ENCODE results near the gene DYRK3. TPM values are rescaled to one million over a fixed set of nuclear protein-coding genes. Genes with fewer than 3 reads are reported as not detected.

The DYRK3 gene
- total RNA-seq, result 10 to 100 TPM; 14.3 to 73.3 (median 39.4) TPM

- DNase-seq (ENCODE audit: low spot score) (peak; percentile 77), ATAC-seq (ENCODE audit: low FRiP score) (peak; percentile 92)
- TF ChIP-seq, protein P1, sequence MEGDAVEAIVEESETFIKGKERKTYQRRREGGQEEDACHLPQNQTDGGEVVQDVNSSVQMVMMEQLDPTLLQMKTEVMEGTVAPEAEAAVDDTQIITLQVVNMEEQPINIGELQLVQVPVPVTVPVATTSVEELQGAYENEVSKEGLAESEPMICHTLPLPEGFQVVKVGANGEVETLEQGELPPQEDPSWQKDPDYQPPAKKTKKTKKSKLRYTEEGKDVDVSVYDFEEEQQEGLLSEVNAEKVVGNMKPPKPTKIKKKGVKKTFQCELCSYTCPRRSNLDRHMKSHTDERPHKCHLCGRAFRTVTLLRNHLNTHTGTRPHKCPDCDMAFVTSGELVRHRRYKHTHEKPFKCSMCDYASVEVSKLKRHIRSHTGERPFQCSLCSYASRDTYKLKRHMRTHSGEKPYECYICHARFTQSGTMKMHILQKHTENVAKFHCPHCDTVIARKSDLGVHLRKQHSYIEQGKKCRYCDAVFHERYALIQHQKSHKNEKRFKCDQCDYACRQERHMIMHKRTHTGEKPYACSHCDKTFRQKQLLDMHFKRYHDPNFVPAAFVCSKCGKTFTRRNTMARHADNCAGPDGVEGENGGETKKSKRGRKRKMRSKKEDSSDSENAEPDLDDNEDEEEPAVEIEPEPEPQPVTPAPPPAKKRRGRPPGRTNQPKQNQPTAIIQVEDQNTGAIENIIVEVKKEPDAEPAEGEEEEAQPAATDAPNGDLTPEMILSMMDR (IDR thresholded peaks at IDR 0.05), result no peak
These were observed at the start of gene DYRK3 for GRCh38 chr1:206635080-206635977. TSS of gene DYRK3 (plus strand) at chr1:206635536. CDS start at chr1:206635704, 168 bp downstream.

- DNase-seq (ENCODE audit: low spot score) (no peak), ATAC-seq (ENCODE audit: low FRiP score) (no peak)
- TF ChIP-seq, protein P1 (IDR thresholded peaks at IDR 0.05), result no peak
These were observed 48.6 kb upstream of the DYRK3 start for GRCh38 chr1:206586501-206587445.

- TF ChIP-seq, protein P1 (IDR thresholded peaks at IDR 0.05), result no peak
- peak; percentile 4 for DNase-seq (ENCODE audit: low spot score)
- no peak for ATAC-seq (ENCODE audit: low FRiP score)
These were observed 47.4 kb upstream of the DYRK3 start for GRCh38 chr1:206587904-206588303.

GRCh38 chr1:206588492-206588891 lies 46.8 kb upstream of the DYRK3 start:
- TF ChIP-seq, protein P1 (IDR thresholded peaks at IDR 0.05), result no peak
- peak; percentile 8 for DNase-seq (ENCODE audit: low spot score)
- ATAC-seq (ENCODE audit: low FRiP score), result no peak

DNA sequence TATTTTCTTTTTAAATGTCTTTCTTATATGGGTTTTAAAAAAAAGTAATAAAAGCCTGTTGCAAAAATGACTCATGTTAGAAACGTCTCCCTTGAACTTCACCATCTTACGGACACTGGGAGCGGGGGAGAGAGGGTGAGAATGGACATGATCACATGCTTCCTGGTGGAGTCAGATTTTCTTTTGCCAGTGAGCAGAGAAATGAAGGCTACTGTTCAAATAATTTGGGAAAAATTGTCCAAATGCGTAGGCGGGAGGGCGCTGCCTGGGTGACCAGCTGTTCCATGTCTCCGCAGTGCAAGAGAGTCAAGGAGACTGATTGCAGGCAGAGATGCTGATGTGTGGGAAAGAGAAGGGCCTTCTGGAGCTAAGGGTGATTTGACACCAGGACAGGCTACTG lies 46.1 kb upstream of the DYRK3 start:
- DNase-seq (ENCODE audit: low spot score), result no peak
- peak; percentile 81 for ATAC-seq (ENCODE audit: low FRiP score)

GRCh38 chr1:206590025-206590758 lies 45.1 kb upstream of the DYRK3 start:
- TF ChIP-seq, protein P1 (IDR thresholded peaks at IDR 0.05), result no peak
- ATAC-seq (ENCODE audit: low FRiP score) (peak; percentile 21), DNase-seq (ENCODE audit: low spot score) (no peak)

More for the DNA sequence above, 46.1 kb upstream of the DYRK3 start:
- TF ChIP-seq, protein P1 (IDR thresholded peaks at IDR 0.05), result no peak
